Kidney epithelial cell (primary cell): ENCODE measurements around the gene ARHGDIA. TPM values are rescaled to one million over a fixed set of nuclear protein-coding genes. Genes with fewer than 3 reads are reported as not detected.

Experiments used
- DNase-seq: peaks from one replicate; pipeline ENCODE4 v3.0.0-alpha.2; 2010; ENCODE audit warnings: low read depth
- H3K27me3 ChIP-seq: 2 replicates; pipeline ENCODE4 v1.6.0; 2011; ENCODE audit warnings: low read length; ENCODE audit not compliant: control insufficient read depth, insufficient read depth
- H3K36me3 ChIP-seq: 2 replicates; pipeline ENCODE4 v1.5.1; 2011; ENCODE audit warnings: low read length; ENCODE audit not compliant: control insufficient read depth, insufficient read depth
- H3K4me3 ChIP-seq: 2 replicates; pipeline ENCODE4 v1.5.1; 2011; ENCODE audit warnings: low read depth, mild to moderate bottlenecking, control low read depth, low read length
- total RNA-seq: library from RNA; depleted of rRNA; stranded (reverse); fragments of >200 nt; gene quantifications from 2 replicates; pipeline ENCODE4 v1.2.3, GENCODE V29; 2015
- TF ChIP-seq, protein P1 (sequence below): IDR thresholded peaks from 2 replicates; pipeline ENCODE4 v1.5.1; 2011; ENCODE audit warnings: mild to moderate bottlenecking, moderate library complexity, low read length, control low read depth, inconsistent platforms; ENCODE audit not compliant: insufficient read depth, poor library complexity, severe bottlenecking

The ARHGDIA gene
- total RNA-seq, 1 donor from 2014 or later = 243 TPM

DNA sequence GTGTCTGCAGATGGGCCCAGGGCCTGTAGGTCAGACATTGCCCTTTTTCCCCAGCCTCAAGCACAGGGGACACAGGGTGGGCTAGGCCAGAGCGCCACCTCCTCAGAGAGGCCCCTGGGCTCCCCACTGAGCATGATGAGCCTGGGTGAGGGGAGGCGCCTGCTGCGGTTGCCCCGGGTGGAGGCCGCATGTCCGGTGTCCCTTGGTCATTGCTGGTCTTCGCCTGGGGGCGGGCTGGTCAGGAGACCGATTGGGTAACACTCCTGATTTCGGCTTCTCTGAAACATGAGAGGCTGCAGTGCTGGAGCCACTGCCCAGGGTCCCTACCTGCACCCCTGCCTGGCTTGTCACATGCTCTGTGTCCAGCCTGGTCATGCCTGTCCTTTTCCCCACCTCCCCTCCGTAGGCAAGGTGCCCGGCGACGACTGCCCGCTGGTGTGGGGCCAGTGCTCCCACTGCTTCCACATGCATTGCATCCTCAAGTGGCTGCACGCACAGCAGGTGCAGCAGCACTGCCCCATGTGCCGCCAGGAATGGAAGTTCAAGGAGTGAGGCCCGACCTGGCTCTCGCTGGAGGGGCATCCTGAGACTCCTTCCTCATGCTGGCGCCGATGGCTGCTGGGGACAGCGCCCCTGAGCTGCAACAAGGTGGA lies 28.5 kb upstream of the ARHGDIA start:
- peaks cover 13% of the 10 kb centered on the region for H3K27me3 ChIP-seq
- H3K4me3 ChIP-seq = no peak overlapping the region
- no peak for DNase-seq
- H3K36me3 ChIP-seq = peaks cover 5% of the 10 kb centered on the region
- TF ChIP-seq, protein P1, sequence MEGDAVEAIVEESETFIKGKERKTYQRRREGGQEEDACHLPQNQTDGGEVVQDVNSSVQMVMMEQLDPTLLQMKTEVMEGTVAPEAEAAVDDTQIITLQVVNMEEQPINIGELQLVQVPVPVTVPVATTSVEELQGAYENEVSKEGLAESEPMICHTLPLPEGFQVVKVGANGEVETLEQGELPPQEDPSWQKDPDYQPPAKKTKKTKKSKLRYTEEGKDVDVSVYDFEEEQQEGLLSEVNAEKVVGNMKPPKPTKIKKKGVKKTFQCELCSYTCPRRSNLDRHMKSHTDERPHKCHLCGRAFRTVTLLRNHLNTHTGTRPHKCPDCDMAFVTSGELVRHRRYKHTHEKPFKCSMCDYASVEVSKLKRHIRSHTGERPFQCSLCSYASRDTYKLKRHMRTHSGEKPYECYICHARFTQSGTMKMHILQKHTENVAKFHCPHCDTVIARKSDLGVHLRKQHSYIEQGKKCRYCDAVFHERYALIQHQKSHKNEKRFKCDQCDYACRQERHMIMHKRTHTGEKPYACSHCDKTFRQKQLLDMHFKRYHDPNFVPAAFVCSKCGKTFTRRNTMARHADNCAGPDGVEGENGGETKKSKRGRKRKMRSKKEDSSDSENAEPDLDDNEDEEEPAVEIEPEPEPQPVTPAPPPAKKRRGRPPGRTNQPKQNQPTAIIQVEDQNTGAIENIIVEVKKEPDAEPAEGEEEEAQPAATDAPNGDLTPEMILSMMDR = no peak

DNA sequence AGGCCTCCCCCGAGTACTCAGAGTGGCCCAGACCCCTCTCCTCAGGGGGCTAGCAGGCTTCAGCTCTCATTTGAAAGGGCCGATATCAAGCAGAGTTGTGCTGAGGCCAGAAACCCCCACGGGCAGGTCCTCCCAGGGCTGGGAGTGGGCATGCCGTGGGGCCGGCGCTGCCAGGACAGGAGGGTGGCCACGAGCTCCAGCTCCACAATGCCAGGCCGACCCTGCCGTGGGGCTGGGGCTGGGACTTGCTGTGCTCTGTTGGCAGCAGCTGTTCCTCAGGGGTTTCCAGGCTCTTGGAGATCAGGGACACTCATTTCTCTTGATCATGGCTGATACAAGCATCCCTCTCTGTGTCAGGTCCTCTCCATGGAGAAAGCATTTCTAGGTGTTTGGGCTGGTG lies 27.7 kb upstream of the ARHGDIA start:
- Histone ChIP-seq H3K27me3 (peaks cover 13% of the 10 kb centered on the region), H3K36me3 (peaks cover 5% of the 10 kb centered on the region), H3K4me3 (no peak overlapping the region)
- DNase-seq = no peak
- TF ChIP-seq, protein P1 = no peak

DNA sequence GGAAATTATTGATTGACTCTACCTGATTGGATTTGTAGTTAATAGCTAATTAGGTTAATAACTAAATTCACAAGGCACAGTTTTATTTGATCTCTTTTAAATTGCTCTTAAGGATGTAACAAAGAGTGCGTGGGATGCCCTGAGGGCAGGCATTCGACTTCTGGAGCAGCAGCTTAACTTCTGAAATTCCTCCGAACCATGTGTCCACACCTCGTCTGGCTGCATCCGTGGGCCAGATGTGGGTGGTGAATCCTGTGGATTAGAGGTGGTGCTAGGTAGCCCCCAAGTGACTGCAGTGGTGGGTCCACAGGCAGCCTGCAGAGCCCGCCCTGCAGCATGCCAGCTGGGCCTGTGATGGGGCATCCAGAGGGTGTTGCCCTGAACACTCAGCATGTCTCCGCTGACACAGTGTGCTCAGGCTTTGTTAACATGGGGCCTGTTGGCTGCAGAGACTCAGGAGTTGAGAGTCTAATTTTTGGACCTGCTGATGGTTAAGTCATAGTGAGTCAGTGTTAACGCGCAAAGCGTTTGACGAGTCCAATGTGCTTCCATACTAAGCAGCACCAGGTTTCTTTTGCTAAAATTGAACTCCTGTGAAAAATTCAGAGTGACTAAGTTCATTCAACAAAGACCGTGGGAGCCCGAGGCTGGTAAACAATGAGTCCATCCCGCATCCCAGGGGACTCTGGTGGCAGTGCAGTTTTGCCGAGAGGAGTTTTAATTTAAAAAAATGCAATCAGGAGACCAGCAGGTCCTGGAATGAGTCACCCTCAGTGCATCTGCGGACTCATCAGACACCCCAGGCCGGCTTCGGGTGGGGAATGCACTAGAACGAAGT lies 27.1 kb upstream of the ARHGDIA start:
- DNase-seq = no peak
- peaks cover 13% of the 10 kb centered on the region for H3K27me3 ChIP-seq
- H3K36me3 ChIP-seq = peaks cover 5% of the 10 kb centered on the region
- H3K4me3 ChIP-seq = no peak overlapping the region
- TF ChIP-seq, protein P1 = no peak

DNA sequence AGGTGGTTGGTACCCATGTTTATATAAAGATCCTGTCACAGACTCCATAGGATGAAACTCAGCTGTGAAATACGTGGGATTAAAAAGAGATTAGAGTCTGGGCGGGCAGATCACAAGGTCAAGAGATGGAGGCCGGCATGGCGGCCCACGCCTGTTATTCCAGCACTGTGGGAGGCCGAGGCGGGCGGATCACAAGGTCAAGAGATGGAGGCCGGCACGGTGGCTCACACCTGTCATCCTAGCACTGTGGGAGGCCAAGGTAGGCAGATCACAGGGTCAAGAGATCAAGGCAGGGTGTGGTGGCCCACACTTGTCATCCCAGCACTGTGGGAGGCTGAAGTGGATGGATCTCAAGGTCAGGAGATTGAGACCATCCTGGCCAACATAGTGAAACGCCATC lies 24.3 kb upstream of the ARHGDIA start:
- no peak for DNase-seq
- peaks cover 5% of the 10 kb centered on the region for H3K36me3 ChIP-seq
- no peak overlapping the region for H3K4me3 ChIP-seq
- H3K27me3 ChIP-seq = no peaks in the 10 kb centered on the region
- TF ChIP-seq, protein P1 = no peak

DNA sequence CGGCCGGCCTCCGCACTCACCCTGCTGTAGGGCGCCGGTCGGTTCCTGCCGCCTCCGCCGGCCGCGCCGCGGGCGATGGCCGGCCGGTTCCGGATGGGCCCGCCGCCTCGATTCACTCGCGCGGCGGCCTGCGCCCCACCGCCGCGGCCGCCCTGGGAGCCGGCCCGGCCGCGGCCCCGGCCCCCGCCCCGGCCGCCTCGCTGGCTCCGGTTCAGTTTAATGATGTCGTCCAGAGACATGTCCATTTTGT lies 20.1 kb upstream of the ARHGDIA start:
- TF ChIP-seq, protein P1 = no peak
- no peak for DNase-seq
- Histone ChIP-seq H3K36me3 (peaks cover 8% of the 10 kb centered on the region), H3K27me3 (no peaks in the 10 kb centered on the region), H3K4me3 (peak overlapping the region; percentile 86)
